ENCODE results near the gene GAS6. TPM values are rescaled to one million over a fixed set of nuclear protein-coding genes. Genes with fewer than 3 reads are reported as not detected.
A peak's percentile ranks its signal among the peaks of the same experiment; 100 is the strongest.

Gene GAS6
- total and polyA plus RNA-seq, 2 donors (not counting 3 experiments of a cell fraction or from before 2014, with no cell fraction given): 69.2 to 109 TPM

- CTCF ChIA-PET: interaction anchor here (1.0 to 2.0 kb wide), 2 partner anchors 13 to 23 kb away, joined by 3 to 8 read pairs; no protein-coding TSS in a partner anchor
- Histone ChIP-seq H3K4me3 (replicated peaks in 1 of 3; ENCODE audit: insufficient read depth in 1 of 3, low read depth in 1 of 3, low read length in 3 of 3) (no peak overlapping the region), H3K9me3 (replicated peaks; ENCODE audit: control insufficient read depth, insufficient read depth, low read length) (no peaks in the 10 kb centered on the region), H3K79me2 (ENCODE audit: control insufficient read depth, insufficient read depth, low read length) (no peaks in the 10 kb centered on the region), H4K20me1 (replicated peaks; ENCODE audit: control insufficient read depth, extremely low read depth, insufficient read depth, low read length) (no peaks in the 10 kb centered on the region), H3K9me1 (replicated peaks; ENCODE audit: control insufficient read depth, extremely low read depth, insufficient read depth, low read length) (no peaks in the 10 kb centered on the region), H3K4me2 (ENCODE audit: insufficient read depth, low read length) (peak overlapping the region; percentile 3), H3K4me1 (ENCODE audit: control insufficient read depth, extremely low read depth, insufficient read depth, low read length) (peaks cover 17% of the 10 kb centered on the region), H3K27ac (ENCODE audit: insufficient read depth, low read depth, low read length) (peak overlapping the region; percentile 43), H3K36me3 (ENCODE audit: control insufficient read depth in 2 of 2, extremely low read depth in 1 of 2, insufficient read depth in 2 of 2, low read length in 2 of 2) (no peaks in the 10 kb centered on the region), H3K27me3 (ENCODE audit: control insufficient read depth in 2 of 2, insufficient read depth in 2 of 2, low read length in 2 of 2) (no peaks in the 10 kb centered on the region), H2AFZ (ENCODE audit: low read depth, low read length) (peak overlapping the region; percentile 75), H3K9ac (replicated peaks; ENCODE audit: extremely low read depth, insufficient read depth, low read length) (no peak overlapping the region)
- FAIRE-seq (no peak), DNase-seq (ENCODE audit: low read depth, low spot score) (peak; percentile 82)
- TF ChIP-seq MAX (IDR thresholded peaks at IDR 0.05; ENCODE audit: insufficient read depth, insufficient read length) (no peak), POLR2A (IDR thresholded peaks at IDR 0.05; ENCODE audit: low read depth, low read length) (no peak), POLR2AphosphoS5 (IDR thresholded peaks at IDR 0.05; ENCODE audit: insufficient read depth, low read depth, low read length) (no peak), EZH2 (IDR thresholded peaks at IDR 0.05; ENCODE audit: borderline replicate concordance, low read depth, low read length, severe bottlenecking) (no peak), JUN (IDR thresholded peaks at IDR 0.05; ENCODE audit: borderline replicate concordance, insufficient read depth, insufficient read length, low read depth) (no peak), GATA2 (IDR thresholded peaks at IDR 0.05; ENCODE audit: insufficient read depth, insufficient read length, low read depth, low read length) (no peak), MYC (IDR thresholded peaks at IDR 0.05; ENCODE audit: low read depth, low read length) (no peak), FOS (IDR thresholded peaks at IDR 0.05; ENCODE audit: borderline replicate concordance, insufficient read depth, low read length) (no peak), CTCF (IDR thresholded peaks at IDR 0.05; ENCODE audit: extremely low read depth in 1 of 2, insufficient read depth in 1 of 2, low read depth in 1 of 2, low read length in 2 of 2) (no peak)
- no TSS peak for BruUV-seq (replicated peaks)
- POLR2A ChIA-PET: no interaction called here
- dilution Hi-C loops (cut with MboI; ENCODE audit: extremely low pct_ligation_motif_present, low sequenced_read_pairs): no loop called here
- intact Hi-C loops (cut with micrococcal nuclease): no loop called here
Measured at GRCh38 chr13:113881614-113882266, 17.9 kb upstream of the GAS6 start.

Measured in endothelial cell of umbilical vein (primary cell).